Esophagus muscularis mucosa (tissue), 4 donors: ENCODE data around the gene MAP3K2. TPM values are rescaled to one million over a fixed set of nuclear protein-coding genes. Genes with fewer than 3 reads are reported as not detected.
"Not testable (repeated sequence)": the region's sequence is repeated elsewhere in the genome, so short reads cannot be mapped to it uniquely, and the experiment has no call there.

Experiments
- DNase-seq: peaks from one replicate; pipeline ENCODE4 v3.0.0-alpha.2; 2017; ENCODE audit errors: extremely low spot score
- H3K27ac ChIP-seq, 4 donors: fragments of 200-600 bp; sonication (generic); replicated peaks in 1 of 4; 1 replicate in 3 of 4; 2 replicates in 1 of 4; pipeline ENCODE4 v1.5.1; 2016 to 2019; ENCODE audit warnings: mild to moderate bottlenecking in 1 of 4
- H3K27me3 ChIP-seq, 4 donors: fragments of 200-600 bp; sonication (generic); one replicate each; pipeline versions ENCODE4 v1.5.1 to v1.6.0; 2016 to 2019
- H3K36me3 ChIP-seq, 4 donors: fragments of 200-600 bp; sonication (generic); one replicate each; pipeline ENCODE4 v1.5.1; 2016 to 2019
- H3K4me1 ChIP-seq, 4 donors: fragments of 200-600 bp; sonication (generic); one replicate each; pipeline ENCODE4 v1.5.1; 2016 to 2019
- H3K4me3 ChIP-seq, 4 donors: fragments of 200-600 bp; sonication (generic); 1 replicate in 2 of 4; 2 replicates in 2 of 4; pipeline ENCODE4 v1.5.1; 2016 to 2019; ENCODE audit warnings: mild to moderate bottlenecking in 4 of 4, moderate library complexity in 1 of 4
- H3K9me3 ChIP-seq, 4 donors: fragments of 200-600 bp; sonication (generic); 1 replicate in 3 of 4; 2 replicates in 1 of 4; pipeline ENCODE4 v1.5.1; 2016 to 2019
- CTCF ChIP-seq, 3 experiments: fragments of 200-600 bp in 2 of 3; fragments of 450-650 bp in 1 of 3; sonication (generic) in 2 of 3; IDR thresholded peaks; one replicate each; pipeline ENCODE4 v1.5.1; 2017 to 2019; ENCODE audit warnings: antibody characterized with exemption in 3 of 3, mild to moderate bottlenecking in 2 of 3, moderate library complexity in 1 of 3
- EP300 ChIP-seq: sonication (generic); formaldehyde crosslinking; IDR thresholded peaks from one replicate; pipeline ENCODE4 v1.6.1; 2017; ENCODE audit warnings: antibody characterized with exemption
- POLR2A ChIP-seq: fragments of 450-650 bp; IDR thresholded peaks from one replicate; pipeline ENCODE4 v1.6.1; 2017; ENCODE audit warnings: antibody characterized with exemption, moderate library complexity, mild to moderate bottlenecking, low read depth
- POLR2AphosphoS5 ChIP-seq, 2 donors: sonication (generic); formaldehyde crosslinking; IDR thresholded peaks; one replicate each; pipeline ENCODE4 v1.6.1; 2017; ENCODE audit warnings: antibody characterized with exemption in 2 of 2
- WGBS: methylation state at CpG from one replicate; pipeline ENCODE4 v1.1.5; 2018; 5-methylcytosine and 5-hydroxymethylcytosine counted together
- intact Hi-C: fragments of 100-400 bp; cut with DNase I; formaldehyde crosslinking; loops from one replicate; pipeline ENCODE4 v1.15.1; 2023
- total RNA-seq, 4 donors: library from RNA; depleted of rRNA; stranded (reverse); fragments of >200 nt; gene quantifications; one replicate each; pipeline versions ENCODE4 v1.1.0 to v1.2.1, GENCODE V29; 2016

MAP3K2 gene
- total RNA-seq, 4 donors from 2014 or later, result 51.4 to 68.6 (median 66.2) TPM

- H3K36me3 ChIP-seq, result no peaks in the 10 kb centered on the region
- no peak for TF ChIP-seq CTCF (IDR thresholded peaks at IDR 0.05)
- no peak for DNase-seq
- H3K27me3 ChIP-seq, result no peaks in the 10 kb centered on the region
- H3K4me1 ChIP-seq, result peaks cover 16 to 23% (median 17%) of the 10 kb centered on the region in 4 donors
- H3K4me3 ChIP-seq, result no peak overlapping the region
- intact Hi-C loops, result no loop called here
- no peak overlapping the region for H3K27ac ChIP-seq
- H3K9me3 ChIP-seq, result no peaks in the 10 kb centered on the region
- 86% methylated on average over 3 of the region's 3 CpGs for WGBS
These were observed 29.7 kb downstream of the MAP3K2 start for GRCh38 chr2:127358044-127358443.

GRCh38 chr2:127357591-127357990, 30.2 kb downstream of the MAP3K2 start:
- TF ChIP-seq POLR2A, result no peak
- TF ChIP-seq POLR2AphosphoS5 (IDR thresholded peaks at IDR 0.05), result no peak
- TF ChIP-seq CTCF (IDR thresholded peaks at IDR 0.05), result no peak
- TF ChIP-seq EP300, result no peak
- Histone ChIP-seq H3K4me1 (peaks cover 16 to 23% (median 17%) of the 10 kb centered on the region in 4 donors), H3K36me3 (no peaks in the 10 kb centered on the region), H3K27ac (no peak overlapping the region), H3K4me3 (no peak overlapping the region), H3K9me3 (no peaks in the 10 kb centered on the region), H3K27me3 (no peaks in the 10 kb centered on the region)
- intact Hi-C loops, result no loop called here
- no peak for DNase-seq

- no peaks in the 10 kb centered on the region for H3K9me3 ChIP-seq
- DNase-seq, result no peak
- WGBS, result 98% methylated on average over 3 of the region's 3 CpGs
- no peak for TF ChIP-seq CTCF (IDR thresholded peaks at IDR 0.05)
- no peak for TF ChIP-seq EP300
- TF ChIP-seq POLR2AphosphoS5 (IDR thresholded peaks at IDR 0.05), result no peak
- no peak for TF ChIP-seq POLR2A
- H3K27me3 ChIP-seq, result no peaks in the 10 kb centered on the region
- intact Hi-C loops, result no loop called here
- H3K36me3 ChIP-seq, result no peaks in the 10 kb centered on the region
- H3K4me3 ChIP-seq, result no peak overlapping the region
- H3K4me1 ChIP-seq, result peaks cover 12 to 32% (median 17%) of the 10 kb centered on the region in 4 donors
- H3K27ac ChIP-seq, result no peak overlapping the region
These were observed 31.2 kb downstream of the MAP3K2 start for GRCh38 chr2:127356531-127356930.

- Histone ChIP-seq H3K4me3 (no peak overlapping the region), H3K27ac (no peak overlapping the region), H3K9me3 (no peaks in the 10 kb centered on the region), H3K4me1 (peaks cover 12 to 35% (median 17%) of the 10 kb centered on the region in 4 donors), H3K27me3 (no peaks in the 10 kb centered on the region), H3K36me3 (no peaks in the 10 kb centered on the region)
- peak; percentile 29 to 49 (median 41) for TF ChIP-seq CTCF (IDR thresholded peaks at IDR 0.05)
- TF ChIP-seq POLR2A, result no peak
- no peak for TF ChIP-seq EP300
- no peak for TF ChIP-seq POLR2AphosphoS5 (IDR thresholded peaks at IDR 0.05)
- intact Hi-C loops, result no loop called here
- no peak for DNase-seq
- 81% methylated on average over 4 of the region's 4 CpGs for WGBS
These were observed 32.3 kb downstream of the MAP3K2 start for GRCh38 chr2:127355407-127356008.

- H3K4me3 ChIP-seq, H3K9me3 ChIP-seq, H3K36me3 ChIP-seq, H3K27ac ChIP-seq, H3K27me3 ChIP-seq, intact Hi-C loops, DNase-seq: not testable (repeated sequence)
- peaks cover 9 to 28% (median 15%) of the 10 kb centered on the region in 4 donors for H3K4me1 ChIP-seq
- WGBS, result 86% methylated on average over 4 of the region's 6 CpGs
These were observed 33.7 kb downstream of the MAP3K2 start for GRCh38 chr2:127353873-127354676.

- intact Hi-C loops, result not testable (repeated sequence)
These were observed 34.6 kb downstream of the MAP3K2 start for GRCh38 chr2:127353223-127353622.

More at GRCh38 chr2:127353223-127353622, 34.6 kb downstream of the MAP3K2 start:
- H3K4me3 ChIP-seq, H3K27ac ChIP-seq, H3K9me3 ChIP-seq, H3K27me3 ChIP-seq, H3K36me3 ChIP-seq, DNase-seq: not testable (repeated sequence)
- H3K4me1 ChIP-seq, result peaks cover 10 to 25% (median 12%) of the 10 kb centered on the region in 4 donors
- WGBS, result 100% methylated on average over 5 of the region's 35 CpGs
